PFSK-1 (cell line): Measurements from ENCODE around the gene PCBP3.

Experiments
- FOXP2 ChIP-seq: optimal IDR thresholded peaks from 2 replicates; pipeline ENCODE3; 2011; ENCODE audit warnings: borderline replicate concordance, control low read depth, inconsistent platforms; ENCODE audit not compliant: insufficient read depth; ENCODE audit errors: extremely low read length, extremely low read depth
- POLR2AphosphoS5 ChIP-seq: IDR thresholded peaks from 2 replicates; pipeline ENCODE4 v1.6.1; 2012; ENCODE audit warnings: low read depth, mild to moderate bottlenecking, control low read depth, low read length, moderate library complexity
- REST ChIP-seq, 2 experiments: IDR thresholded peaks; 2 replicates each; pipeline versions ENCODE4 v1.6.1 to v1.8.0; 2011 to 2012; ENCODE audit warnings: low read depth in 2 of 2, low read length in 2 of 2, control low read depth in 1 of 2, inconsistent platforms in 1 of 2, mild to moderate bottlenecking in 1 of 2, moderate library complexity in 1 of 2; ENCODE audit not compliant: insufficient read depth in 1 of 2
- SIN3A ChIP-seq: IDR thresholded peaks from 2 replicates; pipeline ENCODE4 v1.6.1; 2012; ENCODE audit warnings: mild to moderate bottlenecking, low read length, moderate library complexity, borderline replicate concordance; ENCODE audit not compliant: insufficient read depth
- TAF1 ChIP-seq: IDR thresholded peaks from 2 replicates; pipeline ENCODE4 v1.6.1; 2012; ENCODE audit warnings: low read length, control low read depth, borderline replicate concordance; ENCODE audit not compliant: insufficient read depth

PCBP3 gene

DNA sequence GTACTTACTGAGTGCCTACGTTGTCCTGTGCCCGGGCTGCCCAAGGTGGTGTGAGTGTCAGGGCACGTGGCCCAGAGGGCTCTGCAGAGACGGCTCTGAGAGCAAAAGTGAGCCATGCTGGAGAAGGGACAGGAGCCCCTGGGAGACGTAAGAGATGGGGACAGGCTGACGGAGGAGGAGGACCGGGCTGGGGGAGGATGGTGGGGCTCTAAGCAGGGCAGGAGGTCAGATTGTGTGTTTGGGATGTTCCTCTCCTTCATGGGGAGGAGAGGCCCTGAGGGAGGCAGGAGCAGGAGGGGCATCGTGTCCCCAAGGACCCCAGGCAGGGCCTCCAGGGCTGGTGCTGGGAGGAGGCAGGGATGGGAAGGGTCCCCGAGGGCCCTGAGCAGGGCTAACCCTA is 158.9 kb downstream of the PCBP3 start:
- TF ChIP-seq REST (IDR thresholded peaks at IDR 0.05; ENCODE audit: insufficient read depth in 1 of 2, low read depth in 2 of 2, low read length in 2 of 2) (no peak), FOXP2 (no peak), TAF1 (no peak), SIN3A (no peak), POLR2AphosphoS5 (no peak)

GRCh38 chr21:45802956-45803617 is 159.6 kb downstream of the PCBP3 start:
- TF ChIP-seq FOXP2 (no peak), POLR2AphosphoS5 (no peak), TAF1 (no peak), REST (IDR thresholded peaks at IDR 0.05; ENCODE audit: insufficient read depth in 1 of 2, low read depth in 2 of 2, low read length in 2 of 2) (no peak), SIN3A (no peak)

DNA sequence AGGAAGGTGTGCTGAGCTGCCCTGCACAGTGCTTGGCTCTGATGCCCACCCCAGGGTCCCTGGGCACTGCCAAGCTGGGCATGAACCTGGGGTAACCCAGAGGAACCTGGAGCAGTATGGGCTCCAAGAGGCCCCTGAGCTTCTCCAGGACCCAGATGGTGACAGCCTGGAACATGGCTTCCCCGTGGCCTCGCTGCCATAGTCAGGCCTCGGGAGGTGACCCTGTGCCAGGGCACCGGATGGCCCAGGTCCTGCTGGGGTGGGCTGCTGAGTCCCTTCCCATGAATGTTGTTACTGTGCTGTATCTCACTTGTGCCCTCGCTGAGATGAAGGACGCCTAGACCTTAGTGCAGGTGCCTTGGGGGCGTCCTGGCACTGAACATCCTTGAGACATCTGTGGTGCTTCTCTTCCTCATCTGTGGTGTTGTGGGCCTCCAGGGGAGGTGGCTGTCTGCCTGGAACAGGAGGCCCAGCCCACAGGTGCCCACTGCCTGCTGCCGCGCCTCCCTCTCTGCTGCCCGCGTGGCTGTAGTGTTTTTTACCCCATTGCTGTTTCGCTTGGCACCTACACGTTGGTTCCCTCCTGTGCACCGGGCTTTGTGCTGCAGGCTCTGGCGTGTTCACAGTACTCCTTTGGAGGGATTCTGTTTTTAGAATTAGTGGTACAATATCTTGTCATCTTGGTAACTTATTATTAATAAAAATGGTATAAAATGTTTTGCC is 160.3 kb downstream of the PCBP3 start:
- TF ChIP-seq SIN3A, result no peak
- no peak for TF ChIP-seq FOXP2
- no peak for TF ChIP-seq POLR2AphosphoS5
- TF ChIP-seq REST (IDR thresholded peaks at IDR 0.05; ENCODE audit: insufficient read depth in 1 of 2, low read depth in 2 of 2, low read length in 2 of 2), result no peak
- TF ChIP-seq TAF1, result no peak

- TF ChIP-seq REST (IDR thresholded peaks at IDR 0.05; ENCODE audit: insufficient read depth in 1 of 2, low read depth in 2 of 2, low read length in 2 of 2) (no peak), FOXP2 (no peak), SIN3A (no peak), TAF1 (no peak), POLR2AphosphoS5 (no peak)
Observed at GRCh38 chr21:45804809-45805313, 161.3 kb downstream of the PCBP3 start.
